ENCODE results near the gene ZNF429. TPM values are rescaled to one million over a fixed set of nuclear protein-coding genes. Genes with fewer than 3 reads are reported as not detected.

ZNF429 gene
- total RNA-seq (2012; rRNA removed) (4.3 and 5.3 TPM in 2 replicates), polyA plus RNA-seq (2012; rRNA removed) (4.6 and 6.4 TPM in 2 replicates), Bru-seq, nascent RNA (percentile 60 among the genes with signal in this experiment), BruChase-seq, experiment 1, labeled RNA remaining after a 6-hour chase (percentile 83 among the genes with signal in this experiment), BruChase-seq, experiment 2, labeled RNA remaining after a 2-hour chase (percentile 75 among the genes with signal in this experiment)
- 3.0 and 4.6 TPM in 2 replicates for polyA plus RNA-seq (2012; cell fraction: cytosol; rRNA removed)
- 3.0 and 4.3 TPM in 2 replicates for polyA plus RNA-seq (2012; cell fraction: nucleus; rRNA removed; ENCODE audit: low replicate concordance)
- long read RNA-seq, partial matches to known transcripts, result 0 of 9 reads
- long read RNA-seq, other reads (novel, unspliced or antisense), result 6 of 9 reads

DNA sequence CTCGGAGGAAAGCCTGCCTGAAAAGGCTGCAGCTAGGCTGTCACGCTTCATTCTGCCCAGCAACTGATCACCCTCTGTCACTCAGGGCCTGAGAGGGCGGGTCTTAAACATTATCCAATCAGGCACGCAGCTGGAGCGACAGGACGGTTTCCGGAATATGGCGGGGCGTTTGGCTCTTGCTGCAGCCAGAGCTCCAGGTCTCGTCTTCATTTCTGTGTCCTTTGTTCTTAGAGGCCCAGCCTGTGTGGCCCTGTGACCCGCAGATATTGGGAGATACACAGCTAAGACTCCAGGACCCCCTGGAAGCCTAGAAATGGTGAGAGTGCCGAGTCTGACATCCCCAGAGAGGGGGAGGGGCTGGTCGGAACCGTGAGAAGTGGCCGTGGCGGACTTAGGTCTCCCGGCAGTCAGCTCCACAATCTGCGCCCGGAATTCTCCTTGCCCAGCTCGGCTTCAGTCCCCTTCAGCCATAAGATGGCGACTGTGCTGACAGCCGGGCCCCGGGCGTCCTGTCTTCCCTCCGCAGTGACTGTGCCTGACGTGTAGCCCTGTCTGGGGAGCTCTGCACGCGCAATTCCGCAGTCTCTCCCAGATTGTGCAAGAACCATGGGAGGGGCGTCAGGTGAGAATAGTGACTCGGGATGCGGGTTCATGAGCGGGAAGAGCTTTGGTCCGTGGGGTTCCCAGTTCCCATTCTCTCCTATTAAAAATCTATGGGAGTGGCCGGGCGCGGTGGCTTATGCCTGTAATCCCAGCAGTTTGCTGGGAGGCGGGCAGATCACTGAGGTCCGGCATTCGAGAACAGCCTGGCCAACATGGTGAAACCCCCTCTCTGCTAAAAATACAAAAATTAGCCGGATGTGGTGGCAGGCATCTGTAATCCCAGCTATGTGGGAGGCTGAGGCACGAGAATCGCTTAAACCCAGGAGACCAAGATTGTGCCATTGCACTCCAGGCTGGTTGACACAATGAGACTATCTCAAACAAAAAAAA lies at the start of gene ZNF429:
Gene ZNF429 (plus strand): TSS at position 144 of the 993 bp plus-strand sequence. CDS start 170 bp downstream, at position 314.
- H3K23ac ChIP-seq (ENCODE audit: low read depth, low read length), result 0 out of 2 replicates have a peak within 1 kb of the TSS, but pooled peaks have one; percentile 63
- peak within 1 kb of the TSS; percentile 62 for H2BK5ac ChIP-seq (ENCODE audit: low read depth, low read length, poor library complexity, severe bottlenecking)
- no peaks in the 10 kb centered on the region for H4K20me1 ChIP-seq (ENCODE audit: insufficient read depth, low read length)
- H3K79me1 ChIP-seq (ENCODE audit: low read depth in 1 of 2, low read length in 2 of 2), result peaks cover 8 to 14% of the 10 kb centered on the region in 2 experiments; a peak in 2 of 4 replicates
- peak within 1 kb of the TSS; percentile 81 for H2AK9ac ChIP-seq (replicated peaks; ENCODE audit: low read depth, low read length, poor library complexity)
- no peak within 1 kb of the TSS for H2BK120ac ChIP-seq (ENCODE audit: low read depth, low read length)
- dilution Hi-C loops (cut with HindIII; ENCODE audit: low sequenced_read_pairs, unreplicated experiment), result no loop called here
- H4K8ac ChIP-seq (ENCODE audit: low read depth in 2 of 2, low read length in 2 of 2), result peak within 1 kb of the TSS; percentile 56 to 91
- peak within 1 kb of the TSS; percentile 70 for H3K56ac ChIP-seq (ENCODE audit: extremely low read depth, insufficient read depth, low read length)
- H3K36me3 ChIP-seq (ENCODE audit: control insufficient read depth, insufficient read depth, low read length), result peaks cover 2% of the 10 kb centered on the region
- CTCF ChIA-PET, result interaction anchor here (0.7 to 0.9 kb wide), 3 partner anchors 78 to 211 kb away, joined by 3 to 4 read pairs (median 4); no protein-coding TSS in a partner anchor
- TF ChIP-seq RAD21 (IDR thresholded peaks at IDR 0.05; ENCODE audit: low read length) (no peak), MAZ (IDR thresholded peaks at IDR 0.05; ENCODE audit: borderline replicate concordance, low read depth, low read length) (peak; percentile 1; the same call in 1 of the 2 replicates), NFE2L2 (IDR thresholded peaks at IDR 0.05; ENCODE audit: low read depth, low read length) (no peak), MXI1 (IDR thresholded peaks at IDR 0.05; ENCODE audit: borderline replicate concordance, low read depth, low read length) (0 out of 2 replicates have a peak, but pooled peaks have one; percentile 7), FOS (IDR thresholded peaks at IDR 0.05; ENCODE audit: low read depth, low read length) (0 out of 2 replicates have a peak, but pooled peaks have one; percentile 17), CEBPB (IDR thresholded peaks at IDR 0.05; ENCODE audit: low read depth, low read length) (peak; percentile 98), RFX5 (IDR thresholded peaks at IDR 0.05; ENCODE audit: low read depth, low read length) (peak; percentile 97), BHLHE40 (IDR thresholded peaks at IDR 0.05; ENCODE audit: low read depth, low read length) (peak; percentile 50; the same call in 1 of the 2 replicates), POLR2A (IDR thresholded peaks at IDR 0.05; ENCODE audit: low read depth, low read length) (peak; percentile 74)
- TF ChIP-seq, protein P1, sequence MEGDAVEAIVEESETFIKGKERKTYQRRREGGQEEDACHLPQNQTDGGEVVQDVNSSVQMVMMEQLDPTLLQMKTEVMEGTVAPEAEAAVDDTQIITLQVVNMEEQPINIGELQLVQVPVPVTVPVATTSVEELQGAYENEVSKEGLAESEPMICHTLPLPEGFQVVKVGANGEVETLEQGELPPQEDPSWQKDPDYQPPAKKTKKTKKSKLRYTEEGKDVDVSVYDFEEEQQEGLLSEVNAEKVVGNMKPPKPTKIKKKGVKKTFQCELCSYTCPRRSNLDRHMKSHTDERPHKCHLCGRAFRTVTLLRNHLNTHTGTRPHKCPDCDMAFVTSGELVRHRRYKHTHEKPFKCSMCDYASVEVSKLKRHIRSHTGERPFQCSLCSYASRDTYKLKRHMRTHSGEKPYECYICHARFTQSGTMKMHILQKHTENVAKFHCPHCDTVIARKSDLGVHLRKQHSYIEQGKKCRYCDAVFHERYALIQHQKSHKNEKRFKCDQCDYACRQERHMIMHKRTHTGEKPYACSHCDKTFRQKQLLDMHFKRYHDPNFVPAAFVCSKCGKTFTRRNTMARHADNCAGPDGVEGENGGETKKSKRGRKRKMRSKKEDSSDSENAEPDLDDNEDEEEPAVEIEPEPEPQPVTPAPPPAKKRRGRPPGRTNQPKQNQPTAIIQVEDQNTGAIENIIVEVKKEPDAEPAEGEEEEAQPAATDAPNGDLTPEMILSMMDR (conservative IDR thresholded peaks at IDR 0.05; ENCODE audit: low read depth, low read length), result 0 out of 2 replicates have a peak, but pooled peaks have one; percentile 5
- H4K91ac ChIP-seq (ENCODE audit: insufficient read depth, low read depth, low read length), result peak within 1 kb of the TSS; percentile 60; the same call in 1 of the 2 replicates
- H3K27me3 ChIP-seq (ENCODE audit: control insufficient read depth, insufficient read depth, low read length), result no peaks in the 10 kb centered on the region
- peak within 1 kb of the TSS; percentile 89 for H2AFZ ChIP-seq (replicated peaks; ENCODE audit: low read length, poor library complexity)
- H3K18ac ChIP-seq (ENCODE audit: low read depth, low read length), result peak within 1 kb of the TSS; percentile 59; the same call in 1 of the 2 replicates
- H3K9me1 ChIP-seq (ENCODE audit: insufficient read depth, low read length), result no peaks in the 10 kb centered on the region
- H2BK15ac ChIP-seq (ENCODE audit: low read depth, low read length), result no peak within 1 kb of the TSS
- no peak within 1 kb of the TSS for H2AK5ac ChIP-seq (ENCODE audit: low read depth, low read length)
- peak within 1 kb of the TSS; percentile 81 for H3K27ac ChIP-seq (ENCODE audit: insufficient read depth, low read length)
- ATAC-seq (ENCODE audit: low read depth) (peak; percentile 99), DNase-seq (peak; percentile 92)
- H3K4me1 ChIP-seq (ENCODE audit: control insufficient read depth, insufficient read depth, low read length), result no peaks in the 10 kb centered on the region
- peak within 1 kb of the TSS; percentile 80 for H3K9ac ChIP-seq (ENCODE audit: low read depth, low read length)
- POLR2A ChIA-PET (ENCODE audit: unreplicated experiment), result interaction anchor here (0.5 to 0.6 kb wide), 2 partner anchors 28 to 1095 kb away, joined by 3 to 6 read pairs; no protein-coding TSS in a partner anchor
- H2BK20ac ChIP-seq (ENCODE audit: low read depth, low read length), result no peak within 1 kb of the TSS
- peak within 1 kb of the TSS; percentile 79 for H3K4ac ChIP-seq (ENCODE audit: low read depth, low read length)
- no TSS peak for BruUV-seq (replicated peaks)
- peak within 1 kb of the TSS; percentile 82 for H3K4me2 ChIP-seq (ENCODE audit: low read depth, low read length)
- 0% methylated on average over 7 of the region's 43 CpGs; no CpG with 5 or more reads in 1 of the 2 experiments for WGBS, 2 experiments (ENCODE audit: extremely low coverage in 2 of 2, insufficient read length in 1 of 2)
- H3K9me3 ChIP-seq (ENCODE audit: control insufficient read depth, insufficient read depth, low read length), result peaks cover 4% of the 10 kb centered on the region; the same call in 1 of the 2 replicates
- H3K14ac ChIP-seq (replicated peaks; ENCODE audit: low read depth, low read length), result peak within 1 kb of the TSS; percentile 92; the same call in 1 of the 2 replicates
- intact Hi-C loops (cut with micrococcal nuclease), result no loop called here
- peak within 1 kb of the TSS; percentile 76 for H4K5ac ChIP-seq (ENCODE audit: low read depth, low read length)
- peak within 1 kb of the TSS; percentile 74 for H3K4me3 ChIP-seq (ENCODE audit: insufficient read depth, low read depth, low read length)
- in situ Hi-C loops (cut with MboI; ENCODE audit: low sequenced_read_pairs), result no loop called here
